Glomerular visceral epithelial cell (primary cell): ENCODE measurements around the gene TCERG1.

Experiments
- DNase-seq: peaks from one replicate; pipeline ENCODE4 v3.0.0-alpha.2; 2016; ENCODE audit errors: extremely low spot score

The TCERG1 gene

GRCh38 chr5:146457431-146457830, 10.3 kb downstream of the TCERG1 start:
- no peak for DNase-seq

- DNase-seq: no peak
Measured at GRCh38 chr5:146458894-146459293, 11.8 kb downstream of the TCERG1 start.

DNA sequence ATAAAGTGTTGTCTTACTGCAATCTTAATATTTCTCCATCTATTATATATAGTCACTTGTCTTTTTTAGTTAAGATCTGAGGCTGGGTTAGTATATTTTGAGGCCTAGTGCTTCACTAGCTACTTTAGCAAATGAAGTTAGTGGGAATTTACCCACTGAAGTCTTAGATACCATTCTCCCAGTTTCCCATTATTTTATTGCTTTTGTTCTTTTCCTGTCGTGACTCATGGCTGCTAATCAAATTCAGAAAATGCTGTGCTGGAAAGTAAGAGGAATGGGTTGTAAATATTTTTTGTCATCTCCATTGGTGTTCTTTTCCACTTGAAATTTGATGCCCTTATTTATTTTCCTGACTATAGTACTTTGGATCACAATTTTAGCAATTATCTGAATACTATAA, 14.2 kb downstream of the TCERG1 start:
- DNase-seq: no peak

GRCh38 chr5:146463446-146463845, 16.3 kb downstream of the TCERG1 start:
- DNase-seq: no peak

DNA sequence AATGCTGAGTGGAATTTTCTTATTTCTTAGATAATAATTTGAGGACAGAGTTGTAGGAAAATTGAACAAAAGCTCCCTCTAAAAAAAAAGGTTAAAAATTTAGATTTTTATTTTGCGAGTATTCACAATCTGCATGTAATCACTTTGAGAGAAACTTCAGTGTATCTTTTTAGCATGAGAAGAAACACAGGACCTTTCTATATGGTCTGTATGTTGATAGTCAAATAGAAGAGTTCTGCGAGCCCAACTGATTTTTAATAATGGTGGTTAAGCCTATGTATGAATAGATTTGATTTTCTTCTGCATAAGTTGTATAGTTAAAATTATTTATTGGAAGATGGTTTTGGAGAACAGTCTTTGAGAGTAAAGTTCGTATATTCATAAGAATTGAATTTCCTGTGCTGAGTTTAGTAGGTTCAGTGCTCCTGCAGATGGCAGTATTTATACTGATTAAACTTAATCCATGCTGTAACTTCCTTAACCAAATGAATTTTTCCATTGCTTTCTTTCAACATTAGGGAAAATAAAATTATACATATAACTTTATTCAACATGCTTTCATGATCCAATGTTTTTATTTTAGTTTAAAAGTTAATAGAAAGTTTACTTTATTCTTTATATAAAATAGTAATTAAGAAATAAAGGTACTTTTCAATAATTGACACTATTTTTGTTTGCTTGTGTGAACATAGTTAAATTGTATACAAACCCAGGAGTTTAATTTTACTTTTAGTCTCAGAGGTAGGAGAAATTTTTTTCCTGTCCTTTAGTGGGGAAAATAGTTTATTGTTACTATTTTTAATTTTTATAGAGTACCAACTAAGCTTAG, 19.6 kb downstream of the TCERG1 start:
- DNase-seq: no peak

DNA sequence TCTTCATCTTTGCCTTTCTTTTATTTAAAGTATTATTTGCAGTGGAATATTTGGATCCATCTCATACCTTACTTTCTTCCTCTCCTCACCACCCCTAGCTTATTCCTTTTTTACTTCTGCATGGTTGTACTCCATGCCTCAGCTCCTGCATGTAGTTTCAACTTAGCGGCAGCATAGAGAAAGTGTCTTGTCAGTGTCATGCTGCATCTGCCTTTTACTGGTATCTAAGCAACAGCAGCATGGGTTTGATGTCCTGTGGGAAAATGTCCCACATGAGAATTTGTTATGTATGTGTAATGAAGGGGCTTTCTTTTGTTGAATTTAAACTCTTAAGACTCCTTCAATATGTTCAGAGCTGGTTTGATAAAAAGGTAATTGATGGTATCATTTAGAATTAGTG, 20.6 kb downstream of the TCERG1 start:
- no peak for DNase-seq

- DNase-seq: no peak
Measured at GRCh38 chr5:146474065-146474464, 26.9 kb downstream of the TCERG1 start.

- DNase-seq: no peak
Measured at GRCh38 chr5:146475190-146475780, 28.2 kb downstream of the TCERG1 start.

DNA sequence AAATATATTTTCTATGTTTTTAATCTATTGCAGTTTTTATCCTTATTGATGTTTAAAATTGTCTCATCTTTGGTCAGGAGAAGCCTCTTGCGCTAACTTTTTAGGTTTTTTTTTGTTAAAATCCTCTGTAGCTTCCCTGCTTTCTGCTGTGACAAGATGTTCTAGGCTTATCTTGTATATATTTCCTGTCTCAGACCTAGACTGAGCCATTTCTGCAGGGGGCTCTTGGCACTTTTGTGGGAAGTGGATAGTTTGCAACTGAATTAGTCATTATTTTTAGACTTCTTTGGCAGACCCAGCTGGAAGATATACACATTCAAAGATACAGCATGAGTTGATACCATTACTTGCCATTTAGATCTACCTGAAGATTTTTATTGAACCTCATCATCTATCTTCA, 28.8 kb downstream of the TCERG1 start:
- DNase-seq: no peak

- no peak for DNase-seq
Measured at GRCh38 chr5:146482775-146483174, 35.6 kb downstream of the TCERG1 start.

- DNase-seq: no peak
Measured at GRCh38 chr5:146484714-146485391, 37.7 kb downstream of the TCERG1 start.

GRCh38 chr5:146490089-146490843, 43.1 kb downstream of the TCERG1 start:
- no peak for DNase-seq

DNA sequence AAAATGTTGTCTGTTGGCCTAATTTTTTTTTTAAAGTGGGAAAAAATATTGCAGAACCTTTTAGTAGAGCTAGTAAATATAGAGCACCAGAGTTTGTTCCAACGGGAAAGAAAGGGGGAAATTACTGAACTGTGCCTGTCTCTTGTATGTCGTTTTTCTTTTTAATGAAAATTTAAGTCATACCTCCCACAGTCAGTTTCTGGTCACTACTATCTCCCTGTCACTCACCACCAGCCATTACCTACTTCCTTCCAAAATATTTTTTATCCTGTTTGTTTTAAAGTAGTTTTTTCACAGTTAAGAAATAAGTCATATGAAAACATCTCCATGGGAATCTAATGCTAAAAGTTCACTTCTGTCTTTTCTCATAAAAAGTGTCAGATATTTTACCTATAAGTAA, 47.5 kb downstream of the TCERG1 start:
- no peak for DNase-seq

GRCh38 chr5:146499680-146500079, 52.5 kb downstream of the TCERG1 start:
- no peak for DNase-seq

DNA sequence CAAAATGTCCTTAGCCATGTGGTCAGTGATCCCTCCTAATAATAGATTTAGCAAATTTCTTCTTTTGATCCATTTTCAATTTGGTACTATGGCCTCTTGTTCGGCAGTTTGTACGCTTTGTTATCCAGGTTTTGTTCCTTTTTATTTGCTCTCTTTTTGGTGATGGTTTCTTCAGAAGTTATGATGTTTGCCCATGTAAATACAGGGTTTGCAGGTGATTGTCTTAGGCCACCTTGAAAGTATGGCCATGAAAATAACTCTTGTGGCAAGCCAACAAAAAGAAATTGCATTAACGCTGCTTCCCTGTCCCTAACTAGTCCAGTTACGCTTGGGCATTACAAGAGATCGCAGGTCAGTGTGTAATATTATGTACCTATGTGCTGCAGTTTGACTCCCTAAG, 60.3 kb downstream of the TCERG1 start:
- DNase-seq: no peak

DNA sequence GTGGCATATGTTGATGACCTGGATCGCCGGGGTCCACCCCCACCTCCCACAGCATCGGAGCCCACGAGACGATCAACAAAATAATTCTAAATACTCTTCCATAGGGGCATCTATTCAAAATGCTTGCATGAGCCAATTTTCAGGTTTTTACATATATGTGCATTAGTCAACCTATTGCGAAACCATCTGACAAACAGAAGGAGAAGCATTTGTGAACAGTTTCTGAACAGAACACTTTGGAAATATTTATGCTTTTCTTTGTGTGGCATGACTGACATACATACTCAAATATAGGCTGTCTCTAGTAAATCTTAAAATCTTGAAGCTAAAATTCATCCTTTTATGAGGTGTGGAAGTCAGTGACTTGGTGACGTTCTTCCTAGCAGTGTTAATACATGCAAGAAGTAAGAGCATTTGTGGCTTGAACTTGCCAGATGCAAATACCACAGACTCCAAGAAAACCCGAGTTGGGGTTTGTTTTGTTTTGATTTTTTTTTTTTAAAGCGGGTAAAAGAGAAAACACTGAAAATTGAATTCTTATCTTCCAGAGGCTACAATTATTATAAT, 63.5 kb downstream of the TCERG1 start:
- no peak for DNase-seq

DNA sequence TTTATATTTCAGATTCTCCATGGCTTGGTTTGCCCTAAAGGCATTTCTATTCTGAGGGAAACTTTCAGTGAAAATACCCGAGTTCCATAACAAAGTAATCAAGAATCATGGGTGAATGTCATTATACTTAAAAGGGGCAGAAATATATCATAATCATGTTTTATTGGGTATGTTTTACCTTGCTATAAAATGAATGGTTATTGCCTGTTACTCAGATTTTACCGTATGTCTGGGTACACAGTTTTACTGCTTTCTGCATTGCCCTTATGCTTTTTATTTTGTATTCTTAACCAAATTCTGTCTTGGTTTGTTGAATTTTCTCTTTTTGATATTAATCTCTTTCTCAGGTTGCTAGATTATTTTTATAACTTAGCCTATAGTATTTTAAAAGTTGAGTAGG, 66.3 kb downstream of the TCERG1 start:
- DNase-seq: no peak

- DNase-seq: no peak
Measured at GRCh38 chr5:146514575-146514974, 67.4 kb downstream of the TCERG1 start.

DNA sequence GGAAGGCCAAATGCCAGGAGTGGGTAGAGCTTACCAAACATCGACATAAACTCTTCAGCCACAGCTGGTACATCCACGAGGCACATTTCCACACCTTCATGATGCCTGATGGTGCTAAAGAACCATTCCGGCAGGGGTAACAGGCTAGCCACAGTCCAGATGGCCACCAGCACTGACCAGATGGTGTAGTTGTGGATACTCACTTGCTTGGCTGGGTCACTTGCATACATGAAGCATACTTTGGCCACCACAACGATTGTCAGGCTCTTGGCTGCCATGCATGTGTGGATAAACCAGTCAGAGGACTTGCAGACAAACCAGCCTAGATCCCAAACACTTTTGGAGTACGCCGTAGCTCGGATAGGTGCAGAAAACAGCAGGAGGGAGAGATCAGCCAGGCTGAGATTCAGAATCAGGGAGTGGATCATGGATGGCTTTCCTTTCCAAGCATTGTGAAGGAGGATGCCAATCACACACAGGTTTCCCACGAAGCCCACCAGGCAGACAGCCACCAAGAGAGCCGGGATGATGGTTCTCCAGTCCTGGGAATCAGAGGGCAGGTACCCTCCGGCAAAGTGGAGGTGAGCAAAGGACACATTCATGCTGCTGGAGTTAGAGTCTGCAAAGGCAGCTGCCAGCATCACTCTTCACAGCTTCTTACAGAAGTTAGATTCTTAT, 68.5 kb downstream of the TCERG1 start:
- no peak for DNase-seq

DNA sequence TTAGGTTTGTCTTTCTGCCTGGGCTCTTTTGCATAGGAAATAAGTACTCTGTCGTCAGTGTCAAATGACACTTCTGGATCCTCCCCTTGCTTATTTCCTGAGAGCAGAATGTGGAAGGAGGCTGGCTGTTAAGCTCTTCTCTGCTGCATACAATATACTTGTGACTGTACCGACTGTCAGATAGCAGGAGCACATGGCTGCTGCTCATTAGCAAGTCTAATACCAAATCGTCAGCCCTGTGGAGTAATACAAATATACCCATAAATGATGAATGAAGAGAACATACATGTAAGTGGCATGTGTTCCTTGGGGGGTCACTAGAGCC, 69.0 kb downstream of the TCERG1 start, which contains the start of gene GPR151:
TSS of gene GPR151 (minus strand) at position 40 of the 325 bp plus-strand sequence. CDS start 77 bp downstream, outside the sequence.
- no peak for DNase-seq

GRCh38 chr5:146519554-146519953, 72.4 kb downstream of the TCERG1 start:
- no peak for DNase-seq
